ENCODE results near the gene AGAP5. TPM values are rescaled to one million over a fixed set of nuclear protein-coding genes. Genes with fewer than 3 reads are reported as not detected.
"Not testable (repeated sequence)": the region's sequence is repeated elsewhere in the genome, so short reads cannot be mapped to it uniquely, and the experiment has no call there.

AGAP5 gene
- total and polyA plus RNA-seq, 2 experiments from 2014 or later, result 3.1 to 7.3 TPM

DNA sequence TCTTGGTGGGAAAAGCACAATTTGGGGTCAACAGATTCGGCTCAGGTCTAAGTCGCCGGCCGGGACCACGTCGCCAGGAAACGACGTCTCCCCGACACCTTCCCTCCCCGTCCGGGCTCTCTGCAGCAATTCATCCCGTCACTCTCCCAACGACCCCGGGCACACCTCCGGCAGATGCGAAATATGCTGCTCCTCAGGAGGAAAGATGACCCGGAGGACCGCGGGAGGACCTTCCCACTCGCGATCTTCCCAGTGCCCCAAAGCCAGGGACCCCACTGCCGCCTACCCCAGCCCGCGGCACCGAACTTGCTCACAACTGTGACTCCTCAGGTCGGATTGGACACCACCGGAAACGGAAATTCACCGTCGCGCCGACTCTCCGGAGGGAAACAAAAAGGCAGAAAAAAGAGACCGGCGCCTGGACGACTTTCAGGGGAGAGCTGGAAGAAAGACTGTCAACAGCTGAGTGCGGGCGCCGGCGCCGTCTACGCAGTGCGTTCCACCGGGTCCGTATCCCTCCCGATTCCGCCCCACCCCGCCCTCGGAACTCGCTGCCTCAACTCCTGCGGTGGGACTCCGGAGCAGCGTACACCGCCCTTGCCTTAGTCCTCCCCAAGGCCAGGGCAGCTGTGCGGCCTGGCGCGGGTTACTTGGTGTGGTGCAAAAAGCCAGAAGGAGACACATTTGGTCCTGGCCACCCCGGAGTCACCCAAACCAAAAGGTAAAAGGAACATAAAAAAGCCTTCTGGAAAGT, 32.4 kb upstream of the AGAP5 start:
- peaks cover 16% of the 10 kb centered on the region for H3K36me3 ChIP-seq
- TF ChIP-seq, protein P1, sequence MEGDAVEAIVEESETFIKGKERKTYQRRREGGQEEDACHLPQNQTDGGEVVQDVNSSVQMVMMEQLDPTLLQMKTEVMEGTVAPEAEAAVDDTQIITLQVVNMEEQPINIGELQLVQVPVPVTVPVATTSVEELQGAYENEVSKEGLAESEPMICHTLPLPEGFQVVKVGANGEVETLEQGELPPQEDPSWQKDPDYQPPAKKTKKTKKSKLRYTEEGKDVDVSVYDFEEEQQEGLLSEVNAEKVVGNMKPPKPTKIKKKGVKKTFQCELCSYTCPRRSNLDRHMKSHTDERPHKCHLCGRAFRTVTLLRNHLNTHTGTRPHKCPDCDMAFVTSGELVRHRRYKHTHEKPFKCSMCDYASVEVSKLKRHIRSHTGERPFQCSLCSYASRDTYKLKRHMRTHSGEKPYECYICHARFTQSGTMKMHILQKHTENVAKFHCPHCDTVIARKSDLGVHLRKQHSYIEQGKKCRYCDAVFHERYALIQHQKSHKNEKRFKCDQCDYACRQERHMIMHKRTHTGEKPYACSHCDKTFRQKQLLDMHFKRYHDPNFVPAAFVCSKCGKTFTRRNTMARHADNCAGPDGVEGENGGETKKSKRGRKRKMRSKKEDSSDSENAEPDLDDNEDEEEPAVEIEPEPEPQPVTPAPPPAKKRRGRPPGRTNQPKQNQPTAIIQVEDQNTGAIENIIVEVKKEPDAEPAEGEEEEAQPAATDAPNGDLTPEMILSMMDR (IDR thresholded peaks at IDR 0.05; ENCODE audit: low read depth, low read length), result no peak
- peak; percentile 91 to 92 for DNase-seq (ENCODE audit: low read depth in 1 of 2, low spot score in 1 of 2)
- H3K9me3 ChIP-seq (ENCODE audit: low read depth), result no peaks in the 10 kb centered on the region
- no peaks in the 10 kb centered on the region for H3K27me3 ChIP-seq
- peak overlapping the region; percentile 90 for H3K27ac ChIP-seq
- H3K4me3 ChIP-seq, result peak overlapping the region; percentile 87
- peaks cover 3% of the 10 kb centered on the region for H3K4me1 ChIP-seq (ENCODE audit: low read depth)

DNA sequence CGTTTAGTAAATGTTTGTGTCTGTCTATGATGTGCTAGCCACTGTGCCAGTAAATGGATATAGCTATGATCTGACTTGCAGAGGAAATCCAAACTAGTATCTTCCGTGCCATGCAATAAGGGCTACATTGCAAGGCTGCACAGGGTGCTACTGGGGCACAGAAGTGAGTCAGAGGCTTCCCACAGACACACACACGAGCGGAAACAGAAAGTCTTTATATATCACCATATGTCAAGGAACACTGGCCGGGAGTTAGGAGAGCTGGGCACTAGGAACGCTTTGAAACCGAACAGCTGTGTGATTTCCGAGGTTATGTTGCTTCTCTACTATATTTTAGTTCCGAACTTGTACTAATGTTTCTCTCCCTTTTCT, 31.9 kb upstream of the AGAP5 start:
- peak in 1 of 2 donors; percentile 53 for DNase-seq (ENCODE audit: low read depth in 1 of 2, low spot score in 1 of 2)
- H3K27ac ChIP-seq, result peak overlapping the region; percentile 90
- H3K9me3 ChIP-seq (ENCODE audit: low read depth); H3K4me1 ChIP-seq (ENCODE audit: low read depth); H3K27me3 ChIP-seq: not testable (repeated sequence)
- peaks cover 20% of the 10 kb centered on the region for H3K36me3 ChIP-seq
- H3K4me3 ChIP-seq, result peak overlapping the region; percentile 87

DNA sequence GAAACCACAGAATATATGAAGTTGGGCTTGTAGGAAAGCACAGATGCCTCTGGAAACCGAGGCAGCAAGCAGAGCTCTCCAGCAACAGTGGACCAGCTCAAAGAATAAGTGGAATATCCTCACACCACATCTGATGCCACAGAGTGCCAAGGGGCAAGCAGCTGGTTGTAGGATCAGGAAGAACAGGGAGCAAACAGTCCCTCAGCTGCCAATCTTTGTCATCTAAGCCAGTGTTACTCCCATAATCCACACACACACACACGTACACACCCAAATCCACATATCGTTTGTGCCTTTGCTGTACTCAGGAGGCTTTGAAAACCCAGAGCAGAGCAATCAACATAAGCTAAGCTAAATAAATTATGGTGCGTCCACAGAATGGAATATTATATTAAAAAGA, 25.6 kb upstream of the AGAP5 start:
- no peak for DNase-seq (ENCODE audit: low read depth in 1 of 2, low spot score in 1 of 2)
- Histone ChIP-seq H3K27me3 (no peaks in the 10 kb centered on the region), H3K4me3 (no peak overlapping the region), H3K9me3 (ENCODE audit: low read depth) (no peaks in the 10 kb centered on the region), H3K4me1 (ENCODE audit: low read depth) (no peaks in the 10 kb centered on the region), H3K36me3 (peaks cover 45% of the 10 kb centered on the region), H3K27ac (no peak overlapping the region)
- TF ChIP-seq, protein P1 (IDR thresholded peaks at IDR 0.05; ENCODE audit: low read depth, low read length), result no peak

DNA sequence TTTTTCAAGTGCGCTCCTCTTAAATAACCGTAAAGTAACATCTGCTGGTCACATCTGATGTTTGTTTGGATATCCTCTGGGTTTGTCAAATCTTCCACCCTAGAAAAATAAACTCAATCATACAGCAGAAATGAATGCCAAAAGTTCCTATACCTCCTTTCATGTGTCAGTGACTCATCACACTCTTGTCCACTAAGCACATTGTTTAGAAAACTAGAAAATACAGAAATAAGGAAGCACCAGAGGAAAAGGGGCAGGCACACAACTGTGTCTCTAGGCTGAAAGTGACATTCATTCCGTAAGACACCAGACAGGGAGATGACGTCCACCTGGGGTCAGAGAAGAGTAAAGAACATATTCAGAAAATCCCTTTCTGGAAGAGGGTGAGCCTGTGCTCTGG, 22.7 kb upstream of the AGAP5 start:
- H3K27ac ChIP-seq; H3K4me3 ChIP-seq; H3K27me3 ChIP-seq; H3K9me3 ChIP-seq (ENCODE audit: low read depth); H3K4me1 ChIP-seq (ENCODE audit: low read depth); DNase-seq (ENCODE audit: low read depth in 1 of 2, low spot score in 1 of 2): not testable (repeated sequence)
- H3K36me3 ChIP-seq, result peaks cover 50% of the 10 kb centered on the region

DNA sequence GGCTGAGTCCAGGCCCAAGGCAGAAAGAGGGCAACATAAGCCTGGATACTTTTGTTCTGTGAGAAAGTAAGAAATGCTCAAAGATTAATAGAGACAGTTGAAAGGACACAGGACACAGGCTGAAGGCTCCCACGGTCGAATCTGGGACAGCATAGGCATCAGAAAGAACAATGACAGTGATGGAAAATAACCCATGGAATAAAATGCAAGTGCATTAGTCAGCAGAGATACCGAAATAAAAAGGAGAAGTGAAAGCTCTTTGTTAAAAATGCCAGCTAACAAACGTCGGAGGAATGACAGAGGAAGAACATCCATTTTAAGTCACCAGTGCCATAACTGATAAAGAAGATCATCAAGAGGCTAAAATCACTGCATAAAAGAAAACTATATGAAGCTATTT, 19.6 kb upstream of the AGAP5 start:
- H3K36me3 ChIP-seq, result peaks cover 37% of the 10 kb centered on the region
- TF ChIP-seq, protein P1 (IDR thresholded peaks at IDR 0.05; ENCODE audit: low read depth, low read length), result no peak
- H3K27me3 ChIP-seq, result no peaks in the 10 kb centered on the region
- H3K9me3 ChIP-seq (ENCODE audit: low read depth), result no peaks in the 10 kb centered on the region
- H3K4me1 ChIP-seq (ENCODE audit: low read depth), result peaks cover 14% of the 10 kb centered on the region
- no peak for DNase-seq (ENCODE audit: low read depth in 1 of 2, low spot score in 1 of 2)
- H3K4me3 ChIP-seq, result no peak overlapping the region
- no peak overlapping the region for H3K27ac ChIP-seq

DNA sequence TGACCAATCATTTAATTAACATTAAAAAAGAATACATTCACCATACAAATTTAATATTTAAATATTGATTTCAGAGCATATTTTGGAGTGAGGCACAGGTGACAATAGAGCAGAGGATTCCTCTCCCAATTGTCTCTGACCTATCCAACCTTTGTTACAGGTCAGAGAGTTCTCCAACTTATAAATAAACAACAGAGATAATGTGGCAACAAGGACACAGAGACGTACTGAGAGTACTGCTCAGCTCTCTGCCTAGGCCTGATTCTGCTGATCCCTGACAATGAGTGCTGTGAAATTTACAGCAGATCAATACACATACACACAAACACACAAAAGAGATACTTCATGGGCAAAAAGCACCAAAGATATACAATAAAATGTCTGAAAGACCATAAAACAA, 18.3 kb upstream of the AGAP5 start:
- TF ChIP-seq, protein P1 (IDR thresholded peaks at IDR 0.05; ENCODE audit: low read depth, low read length), result no peak
- Histone ChIP-seq H3K4me1 (ENCODE audit: low read depth) (peaks cover 14% of the 10 kb centered on the region), H3K36me3 (peaks cover 35% of the 10 kb centered on the region), H3K27ac (no peak overlapping the region), H3K27me3 (no peaks in the 10 kb centered on the region), H3K9me3 (ENCODE audit: low read depth) (no peaks in the 10 kb centered on the region), H3K4me3 (no peak overlapping the region)
- DNase-seq (ENCODE audit: low read depth in 1 of 2, low spot score in 1 of 2), result no peak

DNA sequence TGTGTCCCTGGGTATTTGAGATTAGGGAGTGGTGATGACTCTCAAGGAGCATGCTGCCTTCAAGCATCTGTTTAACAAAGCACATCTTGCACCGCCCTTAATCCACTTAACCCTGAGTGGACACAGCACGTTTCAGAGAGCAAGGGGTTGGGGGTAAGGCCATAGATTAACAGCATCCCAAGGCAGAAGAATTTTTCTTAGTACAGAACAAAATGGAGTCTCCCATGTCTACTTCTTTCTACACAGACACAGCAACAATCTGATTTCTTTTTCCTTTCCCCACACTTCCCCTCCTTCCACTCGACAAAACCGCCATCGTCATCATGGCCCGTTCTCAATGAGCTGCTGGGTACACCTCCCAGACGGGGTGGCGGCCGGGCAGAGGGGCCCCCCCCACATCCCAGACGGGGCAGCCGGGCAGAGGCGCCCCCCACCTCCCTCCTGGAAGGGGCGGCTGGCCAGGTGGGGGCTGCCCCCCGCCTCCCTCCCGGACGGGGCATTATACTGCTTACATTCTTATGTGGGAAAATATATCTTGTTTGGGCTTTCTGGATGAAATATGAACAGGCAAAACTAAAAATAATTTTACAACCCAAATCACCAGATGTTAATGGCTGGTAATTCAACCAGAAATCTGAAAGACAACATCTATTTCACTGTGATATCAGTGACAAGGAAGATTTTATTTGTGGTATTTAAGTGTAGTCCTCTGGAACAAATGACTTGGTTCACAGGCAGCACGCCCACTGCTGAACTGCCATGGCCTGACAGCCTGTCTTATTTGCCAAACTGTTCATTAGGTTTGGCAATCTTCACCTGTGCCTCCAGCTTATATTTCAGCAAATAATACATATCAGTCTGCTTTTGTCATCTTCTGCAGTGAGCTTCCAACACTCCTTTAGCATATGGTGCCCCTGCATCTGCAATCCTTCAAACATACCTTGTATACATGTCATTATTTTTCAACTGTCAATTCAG, 17.6 kb upstream of the AGAP5 start:
- H3K36me3 ChIP-seq, result peaks cover 29% of the 10 kb centered on the region
- DNase-seq (ENCODE audit: low read depth in 1 of 2, low spot score in 1 of 2); H3K27ac ChIP-seq; H3K9me3 ChIP-seq (ENCODE audit: low read depth); H3K27me3 ChIP-seq; H3K4me3 ChIP-seq: not testable (repeated sequence)
- H3K4me1 ChIP-seq (ENCODE audit: low read depth), result peaks cover 14% of the 10 kb centered on the region

DNA sequence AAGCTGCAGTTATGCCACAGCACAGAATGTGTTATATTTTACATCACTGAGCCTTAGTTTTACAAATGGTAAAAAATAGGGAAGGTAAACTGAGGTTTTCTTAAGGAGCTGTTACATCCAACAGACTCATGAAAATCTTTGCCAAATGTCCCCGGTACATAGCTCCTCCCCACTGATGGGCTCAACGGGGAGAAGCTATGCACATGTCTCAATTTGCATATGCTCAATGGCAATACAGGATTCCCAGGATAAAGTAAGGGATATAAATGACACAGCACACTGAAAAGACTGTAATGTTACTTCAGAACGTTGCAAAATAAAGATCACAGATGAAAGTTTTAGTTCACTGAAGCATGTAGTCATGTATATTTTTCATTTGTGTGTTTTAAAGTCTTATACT, 16.6 kb upstream of the AGAP5 start:
- H3K27ac ChIP-seq, result peak overlapping the region; percentile 90
- DNase-seq (ENCODE audit: low read depth in 1 of 2, low spot score in 1 of 2); H3K9me3 ChIP-seq (ENCODE audit: low read depth); H3K27me3 ChIP-seq; H3K4me3 ChIP-seq: not testable (repeated sequence)
- H3K4me1 ChIP-seq (ENCODE audit: low read depth), result peaks cover 14% of the 10 kb centered on the region
- peaks cover 22% of the 10 kb centered on the region for H3K36me3 ChIP-seq

DNA sequence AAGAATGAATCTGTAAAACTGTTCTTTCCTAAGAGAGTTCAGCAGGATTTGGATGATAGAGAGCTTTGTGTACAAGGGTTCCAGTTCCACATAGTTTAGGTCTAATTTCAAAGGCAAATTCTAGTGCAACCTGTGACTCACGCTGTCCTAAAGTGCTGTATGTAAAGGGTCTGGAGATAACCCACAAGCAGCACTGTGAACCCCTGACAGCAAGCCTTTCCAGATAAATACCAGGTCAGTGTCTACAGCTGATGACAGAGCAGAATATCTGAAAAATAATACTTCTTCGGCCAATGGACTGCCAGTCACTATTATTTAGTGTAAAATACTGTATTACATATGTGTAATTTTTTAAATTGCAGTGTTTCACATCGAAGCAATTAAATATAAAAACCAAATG, 16.0 kb upstream of the AGAP5 start:
- Histone ChIP-seq H3K27ac (peak overlapping the region; percentile 90), H3K4me1 (ENCODE audit: low read depth) (peaks cover 14% of the 10 kb centered on the region), H3K36me3 (peaks cover 22% of the 10 kb centered on the region)
- not testable (repeated sequence) for H3K9me3 ChIP-seq (ENCODE audit: low read depth); H3K27me3 ChIP-seq; H3K4me3 ChIP-seq
- peak; percentile 27 to 58 for DNase-seq (ENCODE audit: low read depth in 1 of 2, low spot score in 1 of 2)

Measured in cardiac muscle cell (in vitro differentiated cells and primary cell).